Left lung (tissue), 10 donors: Measurements from ENCODE around the gene NTM. TPM values are rescaled to one million over a fixed set of nuclear protein-coding genes. Genes with fewer than 3 reads are reported as not detected.

Experiments used
- ATAC-seq: fragments of 200-7000 bp; cut with Tn5 transposase; one replicate; pipeline ENCODE4 v1.9.1; 2020; ENCODE audit warnings: moderate library complexity
- DNase-seq, 4 donors: peaks; one replicate each; pipeline ENCODE4 v3.0.0-alpha.2; 2013 to 2020
- H3K27ac ChIP-seq, 2 donors: fragments of 200-600 bp; sonication (generic) in 1 of 2; one replicate each; pipeline versions ENCODE4 v1.5.0 to v1.8.0; 2020 to 2021
- H3K27me3 ChIP-seq, 2 donors: fragments of 200-600 bp; sonication (generic) in 1 of 2; one replicate each; pipeline versions ENCODE4 v1.5.0 to v1.8.0; 2020 to 2021
- H3K36me3 ChIP-seq, 2 donors: fragments of 200-600 bp; sonication (generic) in 1 of 2; one replicate each; pipeline versions ENCODE4 v1.5.0 to v1.8.0; 2020 to 2021
- H3K4me1 ChIP-seq, 2 donors: fragments of 200-600 bp; one replicate each; pipeline ENCODE4 v1.8.0; 2021
- H3K4me3 ChIP-seq, 2 donors: fragments of 200-600 bp; sonication (generic) in 1 of 2; one replicate each; pipeline versions ENCODE4 v1.5.0 to v1.8.0; 2020 to 2021; ENCODE audit warnings: mild to moderate bottlenecking in 1 of 2
- H3K9me3 ChIP-seq, 2 donors: fragments of 200-600 bp; sonication (generic) in 1 of 2; one replicate each; pipeline versions ENCODE4 v1.5.0 to v1.8.0; 2020 to 2021
- intact Hi-C, 2 donors: fragments of 100-400 bp; cut with DNase I; formaldehyde crosslinking; loops; one replicate each; pipeline versions ENCODE4 v1.11.2 to v1.14.2; 2022
- polyA plus RNA-seq, 6 donors: library from polyadenylated mRNA; unstranded; fragments of 120-200 nt; gene quantifications; one replicate each; pipeline ENCODE4 v1.2.1, GENCODE V29; 2013; ENCODE audit not compliant: insufficient read length in 6 of 6
- total RNA-seq, 2 donors: library from RNA; stranded (reverse); fragmentation: NEBNext Ultra II Directional; extraction: Animal tissue kit (Norgen Biotek cat#: 25700); gene quantifications; one replicate each; pipeline ENCODE4 v1.2.1, GENCODE V29; 2021
- TF ChIP-seq, protein P1 (sequence below), 2 donors: fragments of 200-600 bp; sonication (generic) in 1 of 2; IDR thresholded peaks; one replicate each; pipeline versions ENCODE4 v1.5.0 to v1.8.0; 2021; ENCODE audit warnings: antibody characterized with exemption in 2 of 2
- donor health status: DM: no; HTN: yes; CAD: no.
- donor health status: DM: no; HTN: no; CAD: no.

NTM gene
- total and polyA plus RNA-seq, 8 donors = 9.5 to 31.0 (median 21.1) TPM

DNA sequence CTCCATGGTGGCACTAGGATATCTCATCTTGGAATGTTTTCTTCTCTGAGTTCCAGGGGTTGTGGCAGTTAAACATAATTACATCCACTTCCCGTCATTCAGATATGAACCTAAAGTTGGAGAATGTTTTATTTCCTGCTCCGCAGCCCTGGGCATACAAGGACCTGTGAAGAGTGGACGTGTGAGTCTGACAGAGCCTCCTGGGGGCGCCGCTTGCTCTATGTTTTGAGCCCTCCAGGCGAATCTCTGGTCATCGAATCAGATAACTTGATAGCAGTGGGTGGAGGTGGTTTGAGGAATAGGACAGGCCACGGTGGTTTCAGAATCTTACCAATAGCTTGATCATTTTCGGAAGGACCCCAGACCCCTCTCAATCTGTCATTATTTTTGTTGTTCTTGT is 174.2 kb downstream of the NTM start:
- no peaks in the 10 kb centered on the region for H3K36me3 ChIP-seq
- ATAC-seq (no peak), DNase-seq (no peak)
- H3K27ac ChIP-seq = no peak overlapping the region
- peaks cover 0 to 8% of the 10 kb centered on the region in 2 donors for H3K27me3 ChIP-seq
- no peak overlapping the region for H3K4me3 ChIP-seq
- intact Hi-C loops = no loop called here
- no peaks in the 10 kb centered on the region for H3K4me1 ChIP-seq
- TF ChIP-seq, protein P1, sequence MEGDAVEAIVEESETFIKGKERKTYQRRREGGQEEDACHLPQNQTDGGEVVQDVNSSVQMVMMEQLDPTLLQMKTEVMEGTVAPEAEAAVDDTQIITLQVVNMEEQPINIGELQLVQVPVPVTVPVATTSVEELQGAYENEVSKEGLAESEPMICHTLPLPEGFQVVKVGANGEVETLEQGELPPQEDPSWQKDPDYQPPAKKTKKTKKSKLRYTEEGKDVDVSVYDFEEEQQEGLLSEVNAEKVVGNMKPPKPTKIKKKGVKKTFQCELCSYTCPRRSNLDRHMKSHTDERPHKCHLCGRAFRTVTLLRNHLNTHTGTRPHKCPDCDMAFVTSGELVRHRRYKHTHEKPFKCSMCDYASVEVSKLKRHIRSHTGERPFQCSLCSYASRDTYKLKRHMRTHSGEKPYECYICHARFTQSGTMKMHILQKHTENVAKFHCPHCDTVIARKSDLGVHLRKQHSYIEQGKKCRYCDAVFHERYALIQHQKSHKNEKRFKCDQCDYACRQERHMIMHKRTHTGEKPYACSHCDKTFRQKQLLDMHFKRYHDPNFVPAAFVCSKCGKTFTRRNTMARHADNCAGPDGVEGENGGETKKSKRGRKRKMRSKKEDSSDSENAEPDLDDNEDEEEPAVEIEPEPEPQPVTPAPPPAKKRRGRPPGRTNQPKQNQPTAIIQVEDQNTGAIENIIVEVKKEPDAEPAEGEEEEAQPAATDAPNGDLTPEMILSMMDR (IDR thresholded peaks at IDR 0.05) = no peak
- no peaks in the 10 kb centered on the region for H3K9me3 ChIP-seq

DNA sequence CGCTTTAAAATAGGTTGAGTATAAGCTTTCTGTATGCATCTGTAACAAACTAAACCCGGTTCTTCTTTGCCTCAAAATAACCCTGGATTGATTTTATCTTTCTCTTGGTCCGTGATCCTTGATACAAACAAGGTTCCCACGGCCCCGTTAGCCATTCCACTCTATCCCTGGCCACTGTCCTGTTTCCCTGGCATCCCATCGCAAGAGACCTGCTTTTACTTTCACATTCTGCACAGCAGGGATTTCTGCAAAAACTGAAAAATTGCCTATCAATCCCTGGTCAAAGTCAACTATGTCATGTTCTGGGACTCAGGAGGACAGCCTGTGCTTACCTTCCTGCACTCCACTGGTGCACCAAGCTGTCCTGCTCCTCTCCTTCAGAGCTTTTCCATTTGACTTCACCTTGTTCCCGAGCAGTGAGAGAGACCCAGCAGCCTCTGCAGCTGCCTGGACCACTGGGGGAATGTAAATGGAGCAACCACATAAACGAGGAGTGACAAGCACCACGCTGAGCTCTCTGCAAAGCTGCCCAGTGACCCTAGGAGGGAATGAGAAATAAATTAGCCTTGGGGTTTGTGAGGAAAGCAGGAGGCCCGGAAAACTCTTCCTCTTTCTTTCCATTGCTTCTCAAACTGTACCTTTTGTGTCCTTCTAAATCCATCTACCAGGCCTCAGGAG is 175.9 kb downstream of the NTM start:
- DNase-seq (no peak), ATAC-seq (no peak)
- Histone ChIP-seq H3K9me3 (no peaks in the 10 kb centered on the region), H3K27ac (no peak overlapping the region), H3K4me3 (no peak overlapping the region), H3K4me1 (no peaks in the 10 kb centered on the region), H3K27me3 (peaks cover 0 to 13% of the 10 kb centered on the region in 2 donors), H3K36me3 (no peaks in the 10 kb centered on the region)
- intact Hi-C loops = no loop called here
- TF ChIP-seq, protein P1 (IDR thresholded peaks at IDR 0.05) = no peak

DNA sequence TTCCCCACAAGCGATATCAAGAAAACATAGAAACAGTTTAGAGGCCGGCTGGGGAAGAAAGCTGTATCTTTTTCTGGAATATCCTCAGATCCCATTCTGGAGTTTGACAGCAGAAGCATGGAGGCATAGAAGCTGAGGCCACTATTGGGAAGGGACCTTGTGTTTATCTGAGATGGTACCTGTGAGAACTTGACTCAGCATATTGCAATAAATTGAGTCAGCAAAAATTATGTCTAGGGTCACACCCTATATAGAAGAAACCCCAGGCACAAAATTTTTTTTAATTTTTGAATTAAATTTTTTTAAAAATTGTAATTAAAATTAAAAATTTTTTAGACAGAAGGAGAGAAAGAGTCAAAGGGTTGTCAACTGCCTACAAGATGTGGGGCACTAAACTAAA is 178.7 kb downstream of the NTM start:
- TF ChIP-seq, protein P1 (IDR thresholded peaks at IDR 0.05) = no peak
- no peak overlapping the region for H3K4me3 ChIP-seq
- H3K27ac ChIP-seq = no peak overlapping the region
- peaks cover 0 to 7% of the 10 kb centered on the region in 2 donors for H3K27me3 ChIP-seq
- no peaks in the 10 kb centered on the region for H3K9me3 ChIP-seq
- ATAC-seq (no peak), DNase-seq (no peak)
- no peaks in the 10 kb centered on the region for H3K36me3 ChIP-seq
- no peaks in the 10 kb centered on the region for H3K4me1 ChIP-seq
- intact Hi-C loops = no loop called here

DNA sequence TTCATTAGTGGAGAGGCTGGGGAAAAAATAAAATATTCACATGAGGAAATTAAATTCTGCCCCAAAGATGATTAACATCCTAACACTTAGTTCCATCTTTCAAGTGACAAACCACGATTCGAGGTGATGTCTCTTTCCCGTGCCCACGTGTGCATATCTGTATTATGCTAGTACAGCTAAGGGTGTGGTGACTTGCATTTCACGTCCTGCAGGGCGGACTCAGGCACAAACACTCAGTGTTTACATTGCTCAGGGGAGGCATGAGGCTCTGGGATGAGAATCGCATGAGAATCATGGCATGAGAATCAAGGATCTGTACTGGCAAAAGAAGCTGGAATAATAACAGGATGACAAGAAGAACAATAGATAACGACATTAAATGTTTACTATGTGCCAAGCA is 179.4 kb downstream of the NTM start:
- TF ChIP-seq, protein P1 (IDR thresholded peaks at IDR 0.05) = no peak
- no peak for ATAC-seq

DNA sequence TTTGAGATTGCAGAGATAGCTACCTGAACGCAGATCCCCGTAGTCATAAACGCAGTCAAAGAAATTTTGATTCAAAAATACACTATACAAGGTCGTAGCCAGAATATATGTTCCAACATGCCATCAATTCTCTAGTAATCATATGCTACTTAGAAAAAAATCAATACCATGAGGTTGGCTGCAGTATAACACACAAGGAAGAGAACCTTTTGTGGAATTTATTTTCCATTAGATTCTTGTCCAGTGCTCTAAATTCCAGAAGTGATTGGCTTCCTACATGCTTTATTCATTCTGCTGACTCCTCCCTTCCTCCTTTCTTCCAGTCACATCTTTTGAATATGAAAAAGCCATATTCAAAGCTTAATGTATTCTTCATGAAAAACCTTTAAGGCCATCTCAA is 189.9 kb downstream of the NTM start:
- H3K27ac ChIP-seq = no peak overlapping the region
- ATAC-seq = no peak
- H3K27me3 ChIP-seq = no peaks in the 10 kb centered on the region
- no peaks in the 10 kb centered on the region for H3K9me3 ChIP-seq
- H3K4me3 ChIP-seq = no peak overlapping the region
- no peaks in the 10 kb centered on the region for H3K36me3 ChIP-seq
- DNase-seq = no peak
- intact Hi-C loops = no loop called here
- TF ChIP-seq, protein P1 (IDR thresholded peaks at IDR 0.05) = no peak
- H3K4me1 ChIP-seq = no peaks in the 10 kb centered on the region

More for the DNA sequence above, 179.4 kb downstream of the NTM start:
- no peaks in the 10 kb centered on the region for H3K9me3 ChIP-seq
- no peak overlapping the region for H3K27ac ChIP-seq
- H3K4me3 ChIP-seq = no peak overlapping the region
- intact Hi-C loops = no loop called here
- no peaks in the 10 kb centered on the region for H3K4me1 ChIP-seq
- no peak for DNase-seq
- H3K27me3 ChIP-seq = peaks cover 0 to 7% of the 10 kb centered on the region in 2 donors
- H3K36me3 ChIP-seq = no peaks in the 10 kb centered on the region
